Heart right ventricle (tissue), 16 donors: ENCODE data around the gene ZBTB6. TPM values are rescaled to one million over a fixed set of nuclear protein-coding genes. Genes with fewer than 3 reads are reported as not detected.

Source experiments
- ATAC-seq, 8 donors: fragments of 200-7000 bp; cut with Tn5 transposase; one replicate each; pipeline ENCODE4 v1.9.1; 2020; ENCODE audit warnings: mild to moderate bottlenecking in 8 of 8, moderate library complexity in 8 of 8, moderate number of reproducible peaks in 1 of 8
- DNase-seq, 2 donors: peaks; one replicate each; pipeline ENCODE4 v3.0.0-alpha.2; 2020
- H3K27ac ChIP-seq, 10 donors: fragments of 200-600 bp; sonication (generic) in 2 of 10; one replicate each; pipeline versions ENCODE4 v1.5.0 to v1.8.0; 2020 to 2022; ENCODE audit warnings: mild to moderate bottlenecking in 3 of 10
- H3K27me3 ChIP-seq, 7 donors: fragments of 200-600 bp; one replicate each; pipeline ENCODE4 v1.8.0; 2021 to 2022; ENCODE audit warnings: mild to moderate bottlenecking in 2 of 7
- H3K36me3 ChIP-seq, 9 donors: fragments of 200-600 bp; sonication (generic) in 1 of 9; one replicate each; pipeline versions ENCODE4 v1.5.0 to v1.8.0; 2020 to 2022; ENCODE audit warnings: mild to moderate bottlenecking in 2 of 9
- H3K4me1 ChIP-seq, 9 donors: fragments of 200-600 bp; sonication (generic) in 1 of 9; one replicate each; pipeline versions ENCODE4 v1.5.0 to v1.8.0; 2020 to 2022; ENCODE audit warnings: mild to moderate bottlenecking in 4 of 9
- H3K4me3 ChIP-seq, 10 donors: fragments of 200-600 bp; sonication (generic) in 2 of 10; one replicate each; pipeline versions ENCODE4 v1.5.0 to v1.8.0; 2020 to 2022; ENCODE audit warnings: mild to moderate bottlenecking in 7 of 10, moderate library complexity in 2 of 10
- H3K9me3 ChIP-seq, 11 donors: fragments of 200-600 bp in 10 of 11; sonication (generic) in 2 of 11; one replicate each; pipeline versions ENCODE4 v1.5.0 to v1.8.0; 2013 to 2022; ENCODE audit warnings: mild to moderate bottlenecking in 2 of 11, control low read depth in 1 of 11, moderate library complexity in 1 of 11
- CTCF ChIP-seq, 9 donors: fragments of 200-600 bp; sonication (generic) in 2 of 9; IDR thresholded peaks; one replicate each; pipeline versions ENCODE4 v1.5.0 to v1.8.0; 2021 to 2022; ENCODE audit warnings: antibody characterized with exemption in 9 of 9, mild to moderate bottlenecking in 5 of 9, moderate library complexity in 1 of 9
- WGBS, 2 donors: extraction: QIAGEN DNeasy Blood & Tissue Kit; methylation state at CpG; one replicate each; pipeline ENCODE4 v1.1.7; 2013; ENCODE audit warnings: inconsistent platforms in 1 of 2; 5-methylcytosine and 5-hydroxymethylcytosine counted together
- intact Hi-C, 10 donors: fragments of 100-400 bp; cut with DNase I; formaldehyde crosslinking; loops; one replicate each; pipeline versions ENCODE4 v1.11.1 to v1.14.2; 2022
- polyA plus RNA-seq, 2 donors: library from polyadenylated mRNA; stranded (reverse); fragments of 200-250 nt; gene quantifications; one replicate each; pipeline ENCODE4 v1.2.3, GENCODE V29; 2013
- total RNA-seq, 10 donors: library from RNA; stranded (reverse); fragmentation: NEBNext Ultra II Directional in 3 of 10; extraction: Animal tissue kit (Norgen Biotek cat#: 25700) in 3 of 10; gene quantifications; one replicate each; pipeline versions ENCODE4 v1.2.1 to v1.2.4, GENCODE V29; 2021 to 2023
- donor health status: Arrhythmogenic right ventricular cardiomyopathy.
- donor health status: ischemic (EF 13 %, LVEDD 7.1; RV severe dilation, severe dysfunction).
- donor health status: healthy with polysubstance abuse.
- donor health status: DM: no; HTN: yes; CAD: no.
- donor health status: DM: no; HTN: no; CAD: no.
- donor health status: ischemic (EF 25% LVEDD 6.9; RV normal size, moderate dysfunction).
- donor health status: ischemic (EF 25% LVEDD 5.7; RV mildly dilated, moderate dysfunction).
- donor health status: healthy.
- donor health status: DM: yes; HTN: yes; CAD: no.
- donor health status: Ischemic cardiomyopathy.
- donor health status: ischemic (EF 35%, LVEDD 5.7; RV mildly dilated, moderate dysfunction).
- donor health status: nonischemic (EF 11% LVEDD 7.7; RV severe dilation, severe dysfunction).
- donor health status: DM: yes; HTN: yes; CAD: no.
- donor health status: PGD.
- donor health status: ischemic (EF 29% LVEDD 5.4; RV normal size, mild dysfunction).
- donor health status: nonischemic (EF 23%, LVEDD 6.1; RV moderate dilation, normal function).

ZBTB6 gene
- total and polyA plus RNA-seq, 12 donors, result 2.2 to 7.0 (median 5.7) TPM

GRCh38 chr9:122940749-122941581 lies 27.8 kb upstream of the ZBTB6 start, which contains the start of gene RABGAP1:
RABGAP1 (plus strand) TSS chr9:122941020; CDS start chr9:122957060, 16,040 bp downstream.
- DNase-seq (peak; percentile 99 to 100), ATAC-seq (peak; percentile 97 to 99 (median 99))
- Histone ChIP-seq H3K27ac (peak within 1 kb of the TSS; percentile 76 to 94 (median 88)), H3K36me3 (peaks cover 0 to 42% (median 18%) of the 10 kb centered on the region in 9 donors), H3K9me3 (no peaks in the 10 kb centered on the region), H3K4me1 (peaks cover 3 to 51% (median 37%) of the 10 kb centered on the region in 9 donors), H3K27me3 (no peaks in the 10 kb centered on the region), H3K4me3 (peak within 1 kb of the TSS; percentile 77 to 96 (median 88))
- intact Hi-C loops, result loop anchor here in 4 of 10 donors (1.0 to 5.0 kb wide), 4 partner anchors 10 to 61 kb away; partner anchors contain the start of genes RC3H2 (in 2 of the 4) and ZBTB26 (in 1 of the 4)
- WGBS, 2 donors, result 0 to 1% methylated on average over 40 to 54 of the region's 54 CpGs
- TF ChIP-seq CTCF (IDR thresholded peaks at IDR 0.05), result no peak

GRCh38 chr9:122940454-122940748 lies 27.3 kb upstream of the ZBTB6 start:
- Histone ChIP-seq H3K36me3 (peaks cover 0 to 42% (median 18%) of the 10 kb centered on the region in 9 donors), H3K4me3 (peak overlapping the region in 9 of 10 donors; percentile 79 to 96 (median 88)), H3K4me1 (peaks cover 3 to 46% (median 31%) of the 10 kb centered on the region in 9 donors), H3K9me3 (no peaks in the 10 kb centered on the region), H3K27ac (peak overlapping the region in 9 of 10 donors; percentile 33 to 94 (median 87)), H3K27me3 (no peaks in the 10 kb centered on the region)
- TF ChIP-seq CTCF (IDR thresholded peaks at IDR 0.05), result no peak
- no peak for DNase-seq
- intact Hi-C loops, result loop anchor here in 4 of 10 donors (1.0 to 5.0 kb wide), 4 partner anchors 9 to 62 kb away; partner anchors contain the start of genes RC3H2 (in 2 of the 4) and ZBTB26 (in 1 of the 4)
- no peak for ATAC-seq
- WGBS, 2 donors, result 29 to 34% methylated on average over 6 of the region's 6 CpGs

GRCh38 chr9:122939601-122940000 lies 26.5 kb upstream of the ZBTB6 start:
- DNase-seq, result no peak
- no peak for ATAC-seq
- Histone ChIP-seq H3K27me3 (no peaks in the 10 kb centered on the region), H3K27ac (no peak overlapping the region), H3K9me3 (no peaks in the 10 kb centered on the region), H3K36me3 (peaks cover 0 to 40% (median 18%) of the 10 kb centered on the region in 9 donors), H3K4me3 (no peak overlapping the region), H3K4me1 (peaks cover 3 to 41% (median 23%) of the 10 kb centered on the region in 9 donors)
- WGBS, 2 donors, result 84 to 93% methylated on average over 4 of the region's 4 CpGs
- no peak for TF ChIP-seq CTCF (IDR thresholded peaks at IDR 0.05)
- intact Hi-C loops, result no loop called here

GRCh38 chr9:122936883-122937282 lies 23.8 kb upstream of the ZBTB6 start:
- DNase-seq, result no peak
- no peaks in the 10 kb centered on the region for H3K9me3 ChIP-seq
- no peak for TF ChIP-seq CTCF (IDR thresholded peaks at IDR 0.05)
- H3K4me1 ChIP-seq, result peaks cover 6 to 41% (median 32%) of the 10 kb centered on the region in 9 donors
- intact Hi-C loops, result no loop called here
- no peak overlapping the region for H3K27ac ChIP-seq
- 63 to 84% methylated on average over 1 of the region's 1 CpG for WGBS, 2 donors
- no peaks in the 10 kb centered on the region for H3K27me3 ChIP-seq
- H3K4me3 ChIP-seq, result no peak overlapping the region
- no peak for ATAC-seq
- peaks cover 0 to 34% (median 18%) of the 10 kb centered on the region in 9 donors for H3K36me3 ChIP-seq
